Melanocyte of skin (primary cell): Measurements from ENCODE around the gene EEF1AKMT3. TPM values are rescaled to one million over a fixed set of nuclear protein-coding genes. Genes with fewer than 3 reads are reported as not detected.

Experiments
- small RNA-seq, 2 donors: library from RNA; depleted of rRNA; stranded (forward); fragments of <200 nt; gene quantifications; one replicate each; pipeline ENCODE3, GENCODE V24; 2012
- total RNA-seq, 2 donors: library from RNA; depleted of rRNA; stranded (reverse); fragments of >200 nt; gene quantifications; 2 replicates each; pipeline ENCODE4 v1.2.3, GENCODE V29; 2012

The EEF1AKMT3 gene
- 1 to 10 TPM; 3.4 to 5.7 TPM for total RNA-seq

GRCh38 chr12:57772429-57773322, at the start of gene EEF1AKMT3:
Gene EEF1AKMT3, plus strand, starts transcription at chr12:57772614. Its CDS starts 111 bp downstream, at chr12:57772725.

DNA sequence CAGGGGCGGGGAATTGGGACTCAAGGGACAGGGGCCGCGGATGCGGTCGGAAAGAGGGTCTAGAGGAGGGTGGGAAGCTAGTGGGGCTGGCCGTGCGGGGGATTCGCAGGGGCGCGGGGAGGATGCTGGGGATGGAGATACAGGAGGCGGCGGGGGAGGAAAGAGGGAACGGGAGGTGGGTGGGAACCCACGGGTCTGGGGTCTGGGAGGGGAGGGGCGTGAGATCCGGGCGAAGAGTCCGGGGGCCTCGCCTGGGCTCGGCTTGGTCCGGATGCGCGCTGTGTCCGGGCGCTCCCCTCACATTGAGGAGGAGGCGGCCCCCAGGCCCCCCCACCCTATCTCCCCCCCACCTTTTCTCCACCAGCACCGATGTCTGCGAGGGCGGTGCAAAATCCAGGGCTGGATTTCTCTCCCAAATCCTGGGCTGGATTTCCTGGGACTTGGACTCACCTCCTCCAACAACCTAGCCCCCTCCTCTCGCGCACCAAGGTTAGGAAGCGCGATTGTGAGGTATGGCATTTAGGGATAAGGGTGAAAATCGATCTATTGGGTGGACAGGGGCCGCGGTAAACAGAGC, 33.7 kb upstream of the EEF1AKMT3 start, which contains the start of gene AGAP2:
AGAP2 (minus strand) TSS at position 82 of the 577 bp plus-strand sequence. CDS start 496 bp downstream, outside the sequence.

GRCh38 chr12:57744777-57745484, 27.5 kb upstream of the EEF1AKMT3 start, which contains the start of gene TSPAN31:
Gene TSPAN31, plus strand, starts transcription at chr12:57745039. Its CDS starts 116 bp downstream, at chr12:57745155.

DNA sequence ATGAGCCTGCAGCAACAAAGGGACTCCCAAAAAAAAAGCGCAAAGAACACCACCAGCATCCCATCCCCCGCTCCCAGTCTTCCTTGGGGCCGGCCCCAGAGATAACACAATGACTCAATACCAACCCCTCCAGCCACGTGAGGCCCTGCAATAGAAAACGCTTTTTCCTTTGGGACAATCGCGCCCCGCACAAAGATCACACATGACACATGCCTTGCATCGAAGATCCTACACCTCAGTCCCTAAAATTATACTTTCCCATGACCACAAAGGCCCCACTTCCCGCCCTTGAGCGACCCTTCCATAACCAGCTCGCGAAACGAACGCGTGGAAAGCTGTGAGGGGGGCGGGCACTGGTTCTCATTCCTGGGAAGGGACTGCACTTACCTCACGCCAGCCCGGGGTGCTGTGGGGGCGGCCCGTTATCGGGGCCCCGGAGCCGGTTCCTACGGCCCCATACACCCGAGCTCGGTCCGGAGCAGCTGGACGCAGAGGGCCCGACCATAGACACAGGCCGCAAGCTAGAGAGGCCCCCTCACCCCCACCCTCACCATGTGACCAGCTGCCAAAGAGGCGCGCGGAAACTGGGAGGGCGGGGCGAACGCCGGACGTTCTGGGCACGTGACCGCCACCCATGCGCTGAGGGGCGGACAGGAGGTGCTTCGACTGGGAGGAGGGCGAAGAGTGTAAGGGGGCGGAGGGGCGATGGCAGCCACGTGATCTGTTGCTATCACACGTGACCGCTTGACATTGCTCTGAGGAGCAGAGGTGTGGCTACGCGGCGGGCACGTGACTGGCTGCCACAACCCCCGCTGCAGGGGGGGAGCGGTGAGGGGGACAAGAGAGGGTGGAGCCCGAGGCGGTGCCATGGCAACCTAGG, 20.4 kb upstream of the EEF1AKMT3 start, which contains the start of gene CDK4:
CDK4 (minus strand) TSS at position 523 of the 880 bp plus-strand sequence. CDS start 593 bp downstream, outside the sequence.

DNA sequence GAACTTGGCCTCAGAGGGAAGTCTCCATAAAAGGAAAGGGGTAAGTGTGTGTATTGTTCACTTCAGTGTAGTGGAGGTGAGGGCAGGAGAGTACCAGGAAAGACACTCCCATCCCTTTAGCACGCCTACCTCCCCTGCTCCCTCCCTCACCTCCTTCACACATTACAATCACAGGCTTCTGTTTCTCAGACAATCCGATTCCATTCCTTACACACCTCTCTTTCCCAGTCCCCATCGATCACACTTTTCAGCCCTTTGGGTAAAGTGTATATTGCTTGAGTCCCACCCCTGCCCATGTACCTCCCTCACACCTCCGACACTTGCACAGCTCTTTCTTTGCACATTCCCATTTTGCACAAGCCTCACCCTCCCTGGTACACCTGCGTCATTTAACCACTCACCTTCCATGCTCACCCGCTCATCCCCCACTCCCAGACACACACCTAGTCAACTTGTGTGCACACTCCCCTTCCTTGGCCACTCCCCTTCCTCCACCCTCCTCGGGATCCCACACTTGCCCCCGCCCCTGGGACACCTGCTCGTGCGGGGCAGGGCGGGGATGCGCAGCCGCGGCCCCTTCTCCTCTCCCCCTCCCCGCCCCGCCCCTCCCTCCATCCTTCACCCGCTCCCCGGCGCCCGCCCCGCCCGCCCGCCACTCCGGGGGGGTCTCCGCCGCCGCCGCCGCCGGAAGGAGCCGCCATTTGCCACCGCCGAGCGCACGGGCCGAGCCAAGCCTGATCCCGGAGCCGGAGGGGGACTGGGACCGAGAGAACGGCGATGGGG, 17.8 kb upstream of the EEF1AKMT3 start, which contains the start of gene MARCHF9:
MARCHF9 (plus strand) TSS at position 693 of the 783 bp plus-strand sequence. CDS start 426 bp downstream, outside the sequence.

GRCh38 chr12:57766464-57767304, 5.7 kb upstream of the EEF1AKMT3 start, which contains the start of gene CYP27B1:
Gene CYP27B1, minus strand, starts transcription at chr12:57767078. Its CDS starts 37 bp downstream, at chr12:57767041.

GRCh38 chr12:57771873-57772428, 463 bp upstream of the EEF1AKMT3 start, which contains the start of gene METTL1:
Gene METTL1, minus strand, starts transcription at chr12:57772105. Its CDS starts 22 bp downstream, at chr12:57772083.

DNA sequence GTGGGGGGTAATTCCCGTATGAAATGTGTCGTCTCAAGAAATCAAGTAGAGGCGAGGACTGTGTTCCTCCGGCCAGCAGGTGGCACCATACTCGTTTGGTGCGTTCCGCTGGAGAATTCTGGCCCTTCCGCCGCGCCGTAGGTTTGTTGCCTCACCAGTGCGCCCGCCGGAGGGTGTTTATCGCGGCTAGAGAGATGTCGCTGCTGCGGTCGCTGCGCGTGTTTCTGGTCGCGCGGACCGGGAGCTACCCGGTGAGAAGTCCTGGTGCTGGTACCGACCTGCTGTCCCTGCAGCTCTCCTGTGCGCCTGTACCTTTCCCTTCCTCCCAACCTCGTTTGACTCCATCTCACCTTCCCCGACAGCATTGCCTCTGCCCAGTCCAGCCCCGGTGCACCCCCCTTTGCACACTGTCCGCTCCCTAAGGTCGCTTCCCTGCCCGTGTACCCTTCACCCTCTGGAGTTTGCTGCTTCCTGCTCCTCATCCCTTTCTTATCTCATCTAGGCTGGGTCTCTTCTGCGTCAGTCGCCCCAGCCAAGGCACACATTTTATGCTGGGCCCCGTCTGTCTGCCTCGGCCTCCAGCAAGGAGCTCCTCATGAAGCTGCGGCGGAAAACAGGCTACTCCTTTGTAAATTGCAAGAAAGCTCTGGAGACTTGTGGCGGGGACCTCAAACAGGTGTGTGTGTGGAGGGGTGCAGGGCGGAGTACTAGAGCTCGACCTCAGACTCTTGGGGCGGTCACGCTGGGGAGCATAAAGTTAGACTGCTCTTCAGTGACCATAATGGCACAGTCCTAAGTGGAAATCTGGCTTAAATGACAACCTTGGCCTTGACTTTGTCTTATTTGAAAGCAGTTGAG, 10.4 kb downstream of the EEF1AKMT3 start, which contains the start of gene TSFM:
TSFM (plus strand) TSS at position 180 of the 858 bp plus-strand sequence; CDS start at position 195, 15 bp downstream.

Small RNA genes within 50 kb of the gene (small RNA-seq; reads per million reads assigned to genes)
- gene MIR26A2 (4.5 to 8.1 reads per million in 2 donors), gene RNU6-1083P (0 reads per million in 2 donors)

Other genes starting within 250 kb of the EEF1AKMT3 start
- gene MBD6, start 249.8 kb upstream of the EEF1AKMT3 start, total RNA-seq = 1 to 10 TPM; 6.5 to 8.7 TPM
- gene DCTN2, start 225.4 kb upstream of the EEF1AKMT3 start, total RNA-seq = 100 to 1,000 TPM; 105 to 108 TPM
- under 1 TPM; under 0.01 to 0.34 TPM for gene KIF5A, start 222.6 kb upstream of the EEF1AKMT3 start, total RNA-seq
- 10 to 100 TPM; 36.6 to 47.8 TPM for gene PIP4K2C, start 181.4 kb upstream of the EEF1AKMT3 start, total RNA-seq
- gene DTX3, start 167.8 kb upstream of the EEF1AKMT3 start, total RNA-seq = 10 to 100 TPM; 11.7 to 17.6 TPM
- gene ARHGEF25, start 161.2 kb upstream of the EEF1AKMT3 start, total RNA-seq = 1 to 10 TPM; 5.2 to 5.3 TPM
- gene B4GALNT1, start 139.4 kb upstream of the EEF1AKMT3 start, total RNA-seq = 10 to 100 TPM in 1 of 2 donors, 1 to 10 TPM in 1; 4.7 to 11.7 TPM
- gene OS9, start 78.5 kb upstream of the EEF1AKMT3 start, total RNA-seq = 100 to 1,000 TPM in 1 of 2 donors, 10 to 100 TPM in 1; 82.9 to 128 TPM
- gene AGAP2, start 33.9 kb upstream of the EEF1AKMT3 start, total RNA-seq = under 1 TPM; under 0.01 to 0.34 TPM
- 10 to 100 TPM; 33.0 to 37.2 TPM for gene TSPAN31, start 27.6 kb upstream of the EEF1AKMT3 start, total RNA-seq
- gene CDK4, start 20.3 kb upstream of the EEF1AKMT3 start, total RNA-seq = 100 to 1,000 TPM; 295 to 361 TPM
- gene MARCHF9, start 17.5 kb upstream of the EEF1AKMT3 start, total RNA-seq = 1 to 10 TPM; 4.3 to 5.9 TPM
- gene CYP27B1, start 5.5 kb upstream of the EEF1AKMT3 start, total RNA-seq = under 1 TPM in 1 of 2 donors, not detected in 1; 1.00 TPM
- 10 to 100 TPM in 1 of 2 donors, 1 to 10 TPM in 1; 4.1 to 13.0 TPM for gene METTL1, start 509 bp upstream of the EEF1AKMT3 start, total RNA-seq
- 10 to 100 TPM; 28.9 to 40.6 TPM for gene TSFM, start 10.2 kb downstream of the EEF1AKMT3 start, total RNA-seq
- 1 to 10 TPM in 1 of 2 donors, under 1 TPM in 1; 1.00 to 2.4 TPM for gene AVIL, start 46.1 kb downstream of the EEF1AKMT3 start, total RNA-seq
- gene CTDSP2, start 74.1 kb downstream of the EEF1AKMT3 start, total RNA-seq = 10 to 100 TPM; 37.0 to 42.7 TPM
- 10 to 100 TPM in 1 of 2 donors, 1 to 10 TPM in 1; 5.9 to 13.7 TPM for gene ATP23, start 169.0 kb downstream of the EEF1AKMT3 start, total RNA-seq